BLaER1 (cell line): ENCODE results near the gene VLDLR.

ENCODE experiments used
- H3K27ac ChIP-seq: shearing (Covaris generic); formaldehyde crosslinking; 2 replicates; pipeline ENCODE4 v1.8.1; 2022
- H3K27me3 ChIP-seq: shearing (Covaris generic); formaldehyde crosslinking; 2 replicates; pipeline ENCODE4 v1.8.1; 2022
- H3K36me3 ChIP-seq: shearing (Covaris generic); formaldehyde crosslinking; 2 replicates; pipeline ENCODE4 v1.8.1; 2022
- H3K4me1 ChIP-seq: shearing (Covaris generic); formaldehyde crosslinking; 2 replicates; pipeline ENCODE4 v1.8.1; 2022
- H3K4me2 ChIP-seq: shearing (Covaris generic); formaldehyde crosslinking; 2 replicates; pipeline ENCODE4 v1.8.1; 2022
- H3K4me3 ChIP-seq: shearing (Covaris generic); formaldehyde crosslinking; 2 replicates; pipeline ENCODE4 v1.8.1; 2022
- H3K9ac ChIP-seq: shearing (Covaris generic); formaldehyde crosslinking; 2 replicates; pipeline ENCODE4 v1.8.1; 2022
- H3K9me3 ChIP-seq: shearing (Covaris generic); formaldehyde crosslinking; 2 replicates; pipeline ENCODE4 v1.8.1; 2022
- H4K20me1 ChIP-seq: shearing (Covaris generic); formaldehyde crosslinking; 2 replicates; pipeline ENCODE4 v1.8.1; 2022
- Cebpa-rat ChIP-seq: shearing (Covaris generic); IDR thresholded peaks from 2 replicates; pipeline ENCODE4 v1.8.1; 2022

Gene VLDLR

DNA sequence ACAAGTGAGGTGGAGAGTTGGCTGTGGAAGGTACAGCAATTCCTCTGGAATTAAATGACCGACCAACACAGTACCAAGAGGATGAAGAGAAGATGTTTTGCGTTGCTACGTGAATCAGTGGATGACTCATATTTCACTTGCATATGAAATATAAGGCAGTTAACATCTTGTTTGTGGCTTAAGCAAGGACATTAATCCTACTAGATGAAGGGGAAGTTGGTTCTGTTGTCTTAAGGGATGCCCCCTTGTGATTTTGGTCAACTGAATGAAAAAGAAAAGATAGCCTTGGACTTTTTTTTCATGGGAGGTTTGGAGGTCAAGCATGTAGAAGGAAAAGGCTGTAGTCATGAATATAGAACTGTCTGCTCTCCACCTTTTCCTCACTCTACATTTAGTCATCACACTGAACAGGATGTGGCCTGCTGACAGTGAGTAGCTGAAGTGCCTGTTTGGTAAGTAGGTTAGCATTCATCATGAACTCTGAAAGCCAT is 33.9 kb downstream of the VLDLR start:
- Histone ChIP-seq H3K4me2 (peak overlapping the region; percentile 64), H3K27me3 (no peaks in the 10 kb centered on the region), H3K9ac (no peak overlapping the region), H3K9me3 (no peaks in the 10 kb centered on the region), H4K20me1 (no peaks in the 10 kb centered on the region), H3K4me1 (peaks cover 55% of the 10 kb centered on the region), H3K27ac (peak overlapping the region; percentile 39; the same call in 1 of the 2 replicates), H3K36me3 (peaks cover 61% of the 10 kb centered on the region), H3K4me3 (no peak overlapping the region)
- TF ChIP-seq Cebpa-rat = no peak

DNA sequence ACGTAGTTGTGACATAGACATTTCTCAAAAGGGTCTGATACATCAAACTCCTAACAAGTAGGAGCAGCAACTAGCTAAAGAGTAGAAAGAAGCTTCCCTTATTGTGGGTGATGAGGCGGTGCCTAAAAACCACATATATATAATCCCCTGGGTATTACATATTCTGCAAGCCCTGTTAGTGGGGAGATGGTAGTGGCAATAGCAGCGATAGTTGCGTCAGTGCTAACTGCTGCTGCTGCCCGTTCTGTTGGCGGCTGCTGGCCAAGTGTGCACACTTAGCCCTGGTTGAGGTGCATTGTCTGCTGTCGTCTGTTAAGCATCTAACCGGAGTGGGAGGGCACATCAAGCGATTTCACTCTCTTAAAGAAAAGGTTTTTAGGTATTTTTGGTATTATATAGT is 35.8 kb downstream of the VLDLR start:
- H3K4me3 ChIP-seq = no peak overlapping the region
- H3K27me3 ChIP-seq = no peaks in the 10 kb centered on the region
- H3K36me3 ChIP-seq = peaks cover 41% of the 10 kb centered on the region
- H3K9me3 ChIP-seq = no peaks in the 10 kb centered on the region
- H3K4me2 ChIP-seq = peak overlapping the region; percentile 64
- no peaks in the 10 kb centered on the region for H4K20me1 ChIP-seq
- H3K9ac ChIP-seq = no peak overlapping the region
- peaks cover 74% of the 10 kb centered on the region for H3K4me1 ChIP-seq
- peak overlapping the region; percentile 71 for H3K27ac ChIP-seq
- TF ChIP-seq Cebpa-rat = peak; percentile 94

DNA sequence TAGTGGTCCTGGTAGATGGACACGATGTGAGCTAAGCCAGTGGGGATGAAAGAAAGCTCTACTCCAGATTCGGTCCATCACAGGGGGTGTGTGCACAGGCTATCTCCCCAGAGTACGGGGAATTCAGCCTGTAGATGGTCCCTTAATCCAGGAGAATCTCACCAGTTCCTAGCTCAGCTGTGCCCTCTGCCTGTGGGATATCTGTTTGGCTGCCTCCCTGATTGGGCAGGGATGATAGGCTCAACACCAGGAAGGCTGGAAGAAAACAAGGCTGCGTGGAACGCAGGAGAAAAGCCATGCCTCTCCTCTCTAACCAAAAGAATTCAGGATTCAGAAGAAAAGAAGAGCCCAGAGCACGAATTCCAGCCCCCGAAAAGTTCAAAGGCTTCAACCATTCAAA is 40.9 kb downstream of the VLDLR start:
- no peaks in the 10 kb centered on the region for H3K27me3 ChIP-seq
- H4K20me1 ChIP-seq = no peaks in the 10 kb centered on the region
- no peak overlapping the region for H3K9ac ChIP-seq
- H3K36me3 ChIP-seq = peaks cover 6% of the 10 kb centered on the region; the same call in 1 of the 2 replicates
- H3K9me3 ChIP-seq = peaks cover 14% of the 10 kb centered on the region
- H3K4me3 ChIP-seq = no peak overlapping the region
- no peak overlapping the region; the same call in 1 of the 2 replicates for H3K27ac ChIP-seq
- no peak for TF ChIP-seq Cebpa-rat
- peaks cover 53% of the 10 kb centered on the region for H3K4me1 ChIP-seq
- no peak overlapping the region for H3K4me2 ChIP-seq

DNA sequence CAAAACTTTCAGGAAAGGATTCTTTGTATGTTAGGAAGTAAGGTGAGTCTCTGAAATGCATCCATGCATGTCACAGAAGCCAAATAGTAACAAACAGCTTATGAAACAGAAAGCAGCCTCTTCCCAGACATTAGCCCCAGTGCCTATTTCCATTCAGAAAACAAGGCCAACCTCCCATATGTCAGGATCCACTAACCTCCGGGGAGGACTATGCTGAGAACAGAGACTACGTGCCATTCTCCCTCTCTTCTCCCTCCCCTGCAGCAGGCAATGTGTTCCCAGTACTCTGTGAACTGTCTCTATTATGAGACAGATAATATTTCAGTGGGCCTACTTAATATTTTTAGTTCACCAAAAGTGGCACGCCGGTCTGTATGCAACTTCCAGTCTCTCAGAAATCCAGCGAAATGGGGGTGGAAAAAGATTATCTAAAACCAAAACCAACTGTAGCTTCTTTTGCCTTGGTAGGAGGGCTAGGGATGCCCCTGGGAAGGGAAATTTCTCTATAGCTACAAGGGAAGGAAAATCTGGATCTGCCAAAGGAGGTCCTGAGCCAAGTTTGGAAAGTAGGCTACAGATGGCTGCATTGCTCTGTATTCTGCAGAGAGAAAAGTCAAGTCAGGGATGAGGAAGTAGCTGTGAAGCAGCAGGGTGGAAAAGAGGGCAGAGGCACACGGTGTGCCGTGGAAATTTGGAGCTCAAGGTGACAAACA is 42.0 kb downstream of the VLDLR start:
- Histone ChIP-seq H3K9me3 (peaks cover 15% of the 10 kb centered on the region), H3K4me3 (no peak overlapping the region), H3K36me3 (peaks cover 6% of the 10 kb centered on the region; the same call in 1 of the 2 replicates), H3K4me2 (peak overlapping the region; percentile 3; the same call in 1 of the 2 replicates), H3K4me1 (peaks cover 42% of the 10 kb centered on the region), H3K27me3 (no peaks in the 10 kb centered on the region), H3K9ac (no peak overlapping the region), H4K20me1 (no peaks in the 10 kb centered on the region), H3K27ac (no peak overlapping the region)
- TF ChIP-seq Cebpa-rat = no peak

DNA sequence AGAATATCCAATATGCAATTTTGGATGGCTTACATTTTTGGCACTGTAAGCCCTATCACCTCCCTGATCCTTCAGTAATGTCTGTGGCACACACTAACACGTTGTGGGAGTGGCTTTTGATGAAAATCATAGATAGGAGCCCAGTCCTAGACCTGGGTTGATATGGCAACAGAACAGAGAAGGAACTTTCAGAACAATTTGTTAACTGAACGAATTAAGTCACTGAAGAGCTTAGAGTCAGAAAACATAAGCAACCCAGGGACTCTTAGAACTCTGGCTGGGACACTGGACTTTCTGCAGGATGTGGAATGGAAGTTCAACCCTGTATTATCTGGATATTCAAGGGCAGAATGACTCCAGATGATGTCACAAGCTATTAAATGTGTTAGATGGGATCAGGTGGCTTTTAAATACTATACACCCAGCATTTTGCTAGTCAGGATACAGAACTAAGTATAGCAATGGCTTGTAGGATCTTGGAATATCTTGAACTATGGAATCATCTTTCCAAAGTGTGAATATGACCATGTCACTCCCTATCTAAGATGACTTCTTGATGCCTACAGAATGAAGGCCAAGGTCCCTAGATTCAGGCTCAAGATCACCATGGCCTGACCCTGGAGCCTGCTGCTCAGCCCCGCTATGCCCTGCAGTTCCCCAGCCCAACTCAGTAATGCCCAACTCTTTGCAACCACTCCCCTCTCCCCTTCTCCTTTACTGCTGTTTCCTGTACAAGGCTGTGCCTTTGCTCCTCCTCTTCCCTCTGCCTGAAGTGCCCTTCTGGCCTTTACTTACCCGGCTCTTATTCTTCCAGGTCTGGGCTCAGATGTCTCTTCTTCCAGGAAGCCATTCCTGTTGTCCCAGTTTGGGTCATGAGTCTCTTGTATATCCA is 42.8 kb downstream of the VLDLR start:
- Histone ChIP-seq H3K9me3 (peaks cover 15% of the 10 kb centered on the region), H3K4me3 (no peak overlapping the region), H4K20me1 (no peaks in the 10 kb centered on the region), H3K4me1 (peaks cover 41% of the 10 kb centered on the region), H3K4me2 (peak overlapping the region; percentile 3; the same call in 1 of the 2 replicates), H3K27me3 (no peaks in the 10 kb centered on the region), H3K9ac (no peak overlapping the region), H3K27ac (no peak overlapping the region), H3K36me3 (peaks cover 6% of the 10 kb centered on the region; the same call in 1 of the 2 replicates)
- no peak for TF ChIP-seq Cebpa-rat

DNA sequence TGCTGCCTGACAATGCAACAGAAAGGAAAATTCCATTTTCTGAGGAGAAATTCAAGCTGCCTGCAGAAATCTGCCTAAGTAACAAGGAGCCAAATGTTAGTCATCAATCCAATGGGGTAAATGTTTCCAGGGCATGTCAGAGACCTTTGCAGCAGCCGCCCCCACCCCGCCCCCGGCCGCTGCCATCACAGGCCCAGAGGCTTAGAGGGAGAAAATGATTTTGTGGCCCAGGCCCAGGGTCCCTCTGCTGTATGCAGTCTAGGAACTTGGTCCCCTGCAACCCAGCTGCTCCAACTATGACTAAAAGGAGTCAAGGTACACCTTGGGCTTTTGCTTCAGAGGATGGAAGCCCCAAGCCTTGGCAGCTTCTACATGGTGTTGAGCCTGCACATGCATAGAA is 45.0 kb downstream of the VLDLR start:
- H3K27ac ChIP-seq = no peak overlapping the region
- H3K4me2 ChIP-seq = no peak overlapping the region
- peaks cover 19% of the 10 kb centered on the region for H3K4me1 ChIP-seq
- no peak overlapping the region for H3K4me3 ChIP-seq
- H3K9me3 ChIP-seq = peaks cover 15% of the 10 kb centered on the region
- H3K27me3 ChIP-seq = no peaks in the 10 kb centered on the region
- TF ChIP-seq Cebpa-rat = no peak
- H3K36me3 ChIP-seq = peaks cover 6% of the 10 kb centered on the region; the same call in 1 of the 2 replicates
- no peaks in the 10 kb centered on the region for H4K20me1 ChIP-seq
- H3K9ac ChIP-seq = no peak overlapping the region

DNA sequence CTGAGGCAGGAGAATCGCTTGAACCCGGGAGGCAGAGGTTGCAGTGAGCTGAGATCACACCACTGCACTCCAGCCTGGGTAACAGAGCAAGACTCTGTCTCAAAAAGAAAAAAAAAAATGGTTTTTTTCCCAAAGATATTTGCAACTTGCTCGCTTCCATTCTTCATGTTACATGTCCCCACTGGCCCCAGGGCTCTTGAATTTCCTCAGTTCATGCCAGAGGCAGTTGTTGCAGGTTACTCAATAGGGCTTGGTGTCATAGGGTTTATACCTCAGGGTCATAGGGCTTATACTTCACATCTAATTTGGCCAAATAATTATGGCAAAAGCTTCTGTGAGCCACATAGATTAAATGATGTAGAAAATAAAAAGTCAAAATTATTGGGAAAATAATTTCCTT is 51.6 kb downstream of the VLDLR start:
- Histone ChIP-seq H3K36me3 (no peaks in the 10 kb centered on the region), H4K20me1 (no peaks in the 10 kb centered on the region), H3K9ac (no peak overlapping the region), H3K27ac (no peak overlapping the region), H3K4me3 (no peak overlapping the region), H3K4me1 (no peaks in the 10 kb centered on the region), H3K9me3 (no peaks in the 10 kb centered on the region; the same call in 1 of the 2 replicates), H3K27me3 (no peaks in the 10 kb centered on the region), H3K4me2 (no peak overlapping the region)
- TF ChIP-seq Cebpa-rat = no peak

DNA sequence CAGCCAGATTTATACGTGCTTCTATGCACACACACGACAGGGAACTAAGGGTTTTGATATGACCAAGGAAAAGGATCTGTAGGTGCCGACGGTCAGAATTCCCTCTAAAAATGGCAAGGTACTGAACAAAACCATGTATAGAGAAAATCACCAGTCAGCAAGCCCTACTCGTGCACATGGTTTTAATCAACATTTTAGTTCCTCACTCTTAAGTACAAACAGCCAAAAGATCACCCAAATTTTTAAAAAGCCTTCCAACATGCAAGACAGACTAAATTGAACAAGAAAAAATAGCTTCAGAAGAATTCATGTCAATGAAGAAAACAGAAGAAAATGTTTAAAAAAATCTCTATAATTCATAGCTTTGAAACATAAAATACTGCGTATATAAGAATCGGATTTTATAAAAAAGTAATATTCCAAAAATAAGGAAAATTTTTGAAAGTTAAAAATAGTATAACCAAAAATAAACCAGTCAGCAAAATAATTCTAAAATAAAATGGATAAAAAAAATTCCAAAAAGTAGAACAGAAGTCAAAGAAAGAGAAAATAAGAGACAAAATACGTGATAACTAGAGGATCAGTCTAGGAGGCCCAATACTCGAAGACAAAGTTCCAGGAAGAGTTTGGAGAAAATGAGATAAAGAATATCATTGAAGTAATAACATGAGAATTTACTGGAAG is 52.7 kb downstream of the VLDLR start:
- Histone ChIP-seq H3K4me3 (no peak overlapping the region), H3K9me3 (no peaks in the 10 kb centered on the region), H3K27me3 (no peaks in the 10 kb centered on the region), H3K27ac (no peak overlapping the region), H3K4me2 (no peak overlapping the region), H4K20me1 (no peaks in the 10 kb centered on the region), H3K9ac (no peak overlapping the region), H3K4me1 (no peaks in the 10 kb centered on the region), H3K36me3 (no peaks in the 10 kb centered on the region)
- TF ChIP-seq Cebpa-rat = no peak

DNA sequence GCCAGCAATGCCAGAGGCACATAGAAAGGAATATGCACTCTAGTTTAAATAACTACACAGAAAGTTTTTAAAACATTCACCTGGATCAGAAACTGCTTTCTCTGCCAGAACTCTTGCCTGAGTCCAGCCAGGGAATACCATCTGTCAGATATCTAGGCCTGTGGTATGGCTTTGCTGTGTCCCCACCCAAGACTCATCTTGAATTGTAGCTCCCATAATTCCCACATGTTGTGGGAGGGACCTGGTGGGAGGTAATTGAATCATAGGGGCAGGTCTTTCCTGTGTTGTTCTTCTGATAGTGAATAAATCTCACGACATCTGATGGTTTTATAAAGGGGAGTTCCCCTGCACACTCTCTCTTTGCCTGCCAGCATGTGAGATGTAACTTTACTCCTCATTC is 54.2 kb downstream of the VLDLR start:
- no peaks in the 10 kb centered on the region for H3K27me3 ChIP-seq
- H3K27ac ChIP-seq = no peak overlapping the region
- no peaks in the 10 kb centered on the region for H3K9me3 ChIP-seq
- no peaks in the 10 kb centered on the region for H4K20me1 ChIP-seq
- no peak overlapping the region for H3K4me3 ChIP-seq
- no peak for TF ChIP-seq Cebpa-rat
- H3K9ac ChIP-seq = no peak overlapping the region
- no peak overlapping the region for H3K4me2 ChIP-seq
- H3K36me3 ChIP-seq = no peaks in the 10 kb centered on the region
- H3K4me1 ChIP-seq = no peaks in the 10 kb centered on the region
